Measurements from ENCODE around the gene HBEGF.

HBEGF gene

GRCh38 chr5:140301136-140301535 is 45.3 kb downstream of the HBEGF start:
- TF ChIP-seq, protein P1, sequence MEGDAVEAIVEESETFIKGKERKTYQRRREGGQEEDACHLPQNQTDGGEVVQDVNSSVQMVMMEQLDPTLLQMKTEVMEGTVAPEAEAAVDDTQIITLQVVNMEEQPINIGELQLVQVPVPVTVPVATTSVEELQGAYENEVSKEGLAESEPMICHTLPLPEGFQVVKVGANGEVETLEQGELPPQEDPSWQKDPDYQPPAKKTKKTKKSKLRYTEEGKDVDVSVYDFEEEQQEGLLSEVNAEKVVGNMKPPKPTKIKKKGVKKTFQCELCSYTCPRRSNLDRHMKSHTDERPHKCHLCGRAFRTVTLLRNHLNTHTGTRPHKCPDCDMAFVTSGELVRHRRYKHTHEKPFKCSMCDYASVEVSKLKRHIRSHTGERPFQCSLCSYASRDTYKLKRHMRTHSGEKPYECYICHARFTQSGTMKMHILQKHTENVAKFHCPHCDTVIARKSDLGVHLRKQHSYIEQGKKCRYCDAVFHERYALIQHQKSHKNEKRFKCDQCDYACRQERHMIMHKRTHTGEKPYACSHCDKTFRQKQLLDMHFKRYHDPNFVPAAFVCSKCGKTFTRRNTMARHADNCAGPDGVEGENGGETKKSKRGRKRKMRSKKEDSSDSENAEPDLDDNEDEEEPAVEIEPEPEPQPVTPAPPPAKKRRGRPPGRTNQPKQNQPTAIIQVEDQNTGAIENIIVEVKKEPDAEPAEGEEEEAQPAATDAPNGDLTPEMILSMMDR (conservative IDR thresholded peaks at IDR 0.05): no peak
- H3K27ac ChIP-seq: no peak overlapping the region

DNA sequence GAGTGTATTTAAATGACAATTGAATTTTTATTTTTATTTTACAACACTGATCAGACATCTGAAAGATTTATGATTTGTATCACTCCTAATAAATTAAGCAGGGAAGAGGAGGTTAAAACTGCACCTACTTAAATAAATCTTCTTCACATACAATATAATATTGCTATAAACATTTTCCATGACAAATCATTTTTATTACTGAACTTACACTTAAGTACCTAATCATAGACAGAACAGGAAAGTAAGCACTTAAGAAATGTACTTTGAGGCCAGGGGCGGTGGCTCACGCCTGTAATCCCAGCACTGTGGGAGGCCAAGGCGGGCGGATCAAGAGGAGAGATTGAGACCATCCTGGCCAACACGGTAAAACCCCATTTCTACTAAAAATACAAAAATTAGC is 47.3 kb downstream of the HBEGF start:
- TF ChIP-seq, protein P1 (conservative IDR thresholded peaks at IDR 0.05): no peak
- no peak overlapping the region for H3K27ac ChIP-seq

DNA sequence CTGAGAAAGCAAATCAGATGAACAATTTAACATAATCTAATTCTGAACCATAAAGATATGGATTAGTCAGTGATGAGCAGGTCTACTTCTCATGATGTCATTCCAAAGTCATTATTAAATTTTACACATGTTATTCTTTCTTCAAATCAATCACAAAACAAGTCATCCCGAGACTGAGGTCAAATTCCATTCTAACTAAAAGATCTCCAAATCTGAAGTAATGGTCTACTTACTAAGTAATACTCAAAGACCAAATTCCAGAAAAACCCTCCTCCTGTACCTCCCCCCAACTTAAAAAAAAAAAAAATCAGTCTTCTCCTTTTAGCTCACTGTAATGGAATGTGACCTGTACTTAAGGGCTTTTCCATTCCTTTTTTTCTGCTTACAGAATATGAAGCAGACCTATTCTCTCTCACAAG is 48.2 kb downstream of the HBEGF start:
- no peak overlapping the region for H3K27ac ChIP-seq
- TF ChIP-seq, protein P1 (conservative IDR thresholded peaks at IDR 0.05): no peak

GRCh38 chr5:140297283-140297682 is 49.1 kb downstream of the HBEGF start:
- TF ChIP-seq, protein P1 (conservative IDR thresholded peaks at IDR 0.05): no peak
- H3K27ac ChIP-seq: no peak overlapping the region

GRCh38 chr5:140296289-140296688 is 50.1 kb downstream of the HBEGF start:
- TF ChIP-seq, protein P1 (conservative IDR thresholded peaks at IDR 0.05): no peak

DNA sequence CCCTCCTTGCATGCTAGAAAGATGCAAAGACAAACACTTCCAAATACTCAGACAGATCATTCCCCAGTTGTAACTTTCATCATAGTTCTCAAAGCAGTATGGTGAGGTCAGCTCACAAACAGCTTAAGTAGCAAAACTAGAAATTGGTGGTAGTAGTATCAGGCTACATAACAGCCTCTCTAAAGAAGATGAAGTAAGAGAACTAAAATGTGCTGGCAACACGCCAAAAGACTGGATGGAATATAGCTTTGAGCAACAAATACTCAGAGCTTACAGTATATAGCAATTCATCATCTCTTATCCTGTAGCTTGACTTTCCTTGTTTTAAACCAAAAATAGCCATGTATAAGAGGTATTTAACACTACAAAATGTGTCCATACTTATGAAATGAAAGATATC is 51.0 kb downstream of the HBEGF start:
- H3K27ac ChIP-seq: no peak overlapping the region
- TF ChIP-seq, protein P1 (conservative IDR thresholded peaks at IDR 0.05): no peak

More at GRCh38 chr5:140296289-140296688, 50.1 kb downstream of the HBEGF start:
- H3K27ac ChIP-seq: no peak overlapping the region

GRCh38 chr5:140294753-140295152 is 51.6 kb downstream of the HBEGF start:
- TF ChIP-seq, protein P1 (conservative IDR thresholded peaks at IDR 0.05): no peak
- no peak overlapping the region for H3K27ac ChIP-seq

- H3K27ac ChIP-seq: no peak overlapping the region
- TF ChIP-seq, protein P1 (conservative IDR thresholded peaks at IDR 0.05): no peak
Observed at GRCh38 chr5:140293849-140294100, 52.6 kb downstream of the HBEGF start.

Measured in VCaP (cell line).